H1 (cell line): ENCODE data around the gene ITSN1. TPM values are rescaled to one million over a fixed set of nuclear protein-coding genes. Genes with fewer than 3 reads are reported as not detected.

Experiments
- CTCF ChIA-PET: fragments of 300-600 bp; sonication (Branson Sonifier 250); formaldehyde crosslinking; loops from one replicate; lab custom pipeline; 2021; ENCODE audit not compliant: partially characterized antibody; lab: Charles Lee
- POLR2A ChIA-PET: fragments of 300-600 bp; sonication (Branson Sonifier 250); formaldehyde crosslinking; loops from one replicate; lab custom pipeline; 2021; ENCODE audit warnings: inconsistent platforms; ENCODE audit not compliant: partially characterized antibody; lab: Charles Lee
- DNase-seq, 2 experiments: peaks; one replicate each; pipeline versions ENCODE4 v3.0.0 to v3.0.0-alpha.2; 2010 to 2022; ENCODE audit warnings: low spot score in 2 of 2, low read depth in 1 of 2, mixed read lengths in 1 of 2
- FAIRE-seq: peaks from 2 replicates; lab custom pipeline; 2011; peaks lifted over from hg19 to GRCh38; lab: Jason Lieb, UNC
- H2AFZ ChIP-seq: 2 replicates; pipeline ENCODE4 v1.8.1; 2012; ENCODE audit warnings: low read length, inconsistent platforms
- H2AK5ac ChIP-seq: 2 replicates; pipeline ENCODE4 v1.6.1; 2013; ENCODE audit warnings: low read depth, low read length
- H2BK120ac ChIP-seq: replicated peaks from 2 replicates; pipeline ENCODE3; 2013; ENCODE audit warnings: low read depth, low read length, inconsistent platforms
- H2BK12ac ChIP-seq: 2 replicates; pipeline ENCODE4 v1.6.1; 2013; ENCODE audit warnings: low read depth, low read length
- H2BK15ac ChIP-seq: 2 replicates; pipeline ENCODE4 v1.6.1; 2013; ENCODE audit warnings: low read length
- H2BK20ac ChIP-seq: 2 replicates; pipeline ENCODE4 v1.6.1; 2013; ENCODE audit warnings: low read length
- H2BK5ac ChIP-seq: 2 replicates; pipeline ENCODE4 v1.6.1; 2013; ENCODE audit warnings: low read depth, low read length
- H3K14ac ChIP-seq: 2 replicates; pipeline ENCODE4 v1.6.1; 2013; ENCODE audit warnings: inconsistent platforms; ENCODE audit not compliant: insufficient read length
- H3K18ac ChIP-seq: 2 replicates; pipeline ENCODE4 v1.6.1; 2013; ENCODE audit warnings: low read length; ENCODE audit errors: extremely low read depth
- H3K23ac ChIP-seq: 2 replicates; pipeline ENCODE4 v1.6.1; 2013; ENCODE audit warnings: inconsistent platforms; ENCODE audit not compliant: insufficient read length
- H3K23me2 ChIP-seq: 2 replicates; pipeline ENCODE4 v1.6.1; 2013; ENCODE audit warnings: low read depth, low read length
- H3K27ac ChIP-seq: 2 replicates; pipeline ENCODE4 v1.6.1; 2011; ENCODE audit warnings: low read depth, low read length, inconsistent platforms
- H3K27me3 ChIP-seq, 4 experiments: replicated peaks in 1 of 4; 1 replicate in 1 of 4; 2 replicates in 3 of 4; pipeline versions ENCODE4 v1.6.1 to v1.8.1; 2011 to 2013; ENCODE audit warnings: low read length in 3 of 4, mild to moderate bottlenecking in 3 of 4, inconsistent platforms in 2 of 4, mixed read lengths in 2 of 4, moderate library complexity in 1 of 4; ENCODE audit not compliant: control insufficient read depth in 3 of 4, insufficient read depth in 3 of 4; ENCODE audit errors: extremely low read depth in 1 of 4
- H3K36me3 ChIP-seq, 4 experiments: 2 replicates each; pipeline versions ENCODE4 v1.6.1 to v1.8.1; 2011 to 2013; ENCODE audit warnings: mild to moderate bottlenecking in 4 of 4, low read length in 3 of 4, moderate library complexity in 2 of 4, control low read depth in 1 of 4, inconsistent platforms in 1 of 4; ENCODE audit not compliant: insufficient read depth in 4 of 4, control insufficient read depth in 2 of 4
- H3K4ac ChIP-seq: replicated peaks from 2 replicates; pipeline ENCODE3; 2013; ENCODE audit warnings: low read length, low read depth, mixed read lengths, inconsistent platforms; ENCODE audit not compliant: insufficient read length
- H3K4me1 ChIP-seq, 4 experiments: replicated peaks in 1 of 4; 1 replicate in 1 of 4; 2 replicates in 3 of 4; pipeline versions ENCODE4 v1.6.1 to v1.8.1; 2011 to 2013; ENCODE audit warnings: low read length in 3 of 4, inconsistent platforms in 2 of 4, mixed read lengths in 1 of 4; ENCODE audit not compliant: insufficient read depth in 4 of 4, control insufficient read depth in 3 of 4
- H3K4me2 ChIP-seq, 2 experiments: 2 replicates each; pipeline versions ENCODE4 v1.6.1 to v1.8.1; 2011 to 2013; ENCODE audit warnings: low read depth in 2 of 2, low read length in 2 of 2, control low read depth in 1 of 2, inconsistent platforms in 1 of 2, mild to moderate bottlenecking in 1 of 2; ENCODE audit not compliant: insufficient read depth in 1 of 2
- H3K4me3 ChIP-seq, 4 experiments: fragments of 200-600, 300-600 bp in 1 of 4; sonication (generic), shearing (Covaris generic), sonication (Bioruptor Twin) in 1 of 4; 2 replicates each; pipeline versions ENCODE4 v1.5.1 to v1.8.1; 2011 to 2016; ENCODE audit warnings: low read length in 4 of 4, low read depth in 3 of 4, control low read depth in 2 of 4, inconsistent platforms in 2 of 4, mild to moderate bottlenecking in 2 of 4, mixed read lengths in 1 of 4, moderate library complexity in 1 of 4; ENCODE audit not compliant: insufficient read depth in 2 of 4; ENCODE audit errors: extremely low read depth in 1 of 4
- H3K56ac ChIP-seq: replicated peaks from 2 replicates; pipeline ENCODE3; 2013; ENCODE audit warnings: low read depth, mild to moderate bottlenecking, mixed read lengths, low read length, inconsistent platforms; ENCODE audit not compliant: insufficient read length
- H3K79me1 ChIP-seq: 2 replicates; pipeline ENCODE4 v1.6.1; 2013; ENCODE audit warnings: low read depth, low read length, control low read depth
- H3K79me2 ChIP-seq, 2 experiments: 2 replicates each; pipeline versions ENCODE4 v1.6.1 to v1.8.1; 2012 to 2013; ENCODE audit warnings: low read length in 2 of 2, mild to moderate bottlenecking in 2 of 2, inconsistent platforms in 1 of 2; ENCODE audit not compliant: insufficient read depth in 2 of 2, control insufficient read depth in 1 of 2
- H3K9ac ChIP-seq, 4 experiments: replicated peaks in 1 of 4; 1 replicate in 1 of 4; 2 replicates in 3 of 4; pipeline versions ENCODE4 v1.6.1 to v1.8.1; 2011 to 2013; ENCODE audit warnings: low read depth in 3 of 4, low read length in 3 of 4, control low read depth in 2 of 4, mild to moderate bottlenecking in 2 of 4, moderate library complexity in 2 of 4, inconsistent platforms in 1 of 4; ENCODE audit errors: extremely low read depth in 1 of 4
- H3K9me3 ChIP-seq, 2 experiments: 2 replicates each; pipeline versions ENCODE4 v1.6.1 to v1.8.1; 2012 to 2013; ENCODE audit warnings: mild to moderate bottlenecking in 2 of 2, moderate library complexity in 2 of 2, control low read depth in 1 of 2, inconsistent platforms in 1 of 2, low read depth in 1 of 2, low read length in 1 of 2, mixed read lengths in 1 of 2; ENCODE audit not compliant: insufficient read depth in 2 of 2
- H4K20me1 ChIP-seq, 2 experiments: replicated peaks in 1 of 2; 2 replicates each; pipeline versions ENCODE3 to v1.8.1; 2011 to 2013; ENCODE audit warnings: inconsistent platforms in 2 of 2, low read length in 2 of 2, mild to moderate bottlenecking in 1 of 2; ENCODE audit not compliant: insufficient read depth in 2 of 2, control insufficient read depth in 1 of 2
- H4K5ac ChIP-seq: 2 replicates; pipeline ENCODE4 v1.6.1; 2013; ENCODE audit warnings: low read length, low read depth, mixed read lengths, inconsistent platforms; ENCODE audit not compliant: insufficient read length
- H4K8ac ChIP-seq: 2 replicates; pipeline ENCODE4 v1.8.0; 2013; ENCODE audit warnings: mild to moderate bottlenecking, moderate library complexity, low read length, inconsistent platforms; ENCODE audit not compliant: insufficient read depth; ENCODE audit errors: extremely low read depth
- H4K91ac ChIP-seq: replicated peaks from 2 replicates; pipeline ENCODE3; 2013; ENCODE audit warnings: low read length, mixed read lengths, inconsistent platforms; ENCODE audit not compliant: insufficient read length
- BCL11A ChIP-seq, 2 experiments: IDR thresholded peaks; one replicate each; pipeline ENCODE4 v1.6.1; 2011; ENCODE audit warnings: low read depth in 2 of 2, low read length in 2 of 2, mild to moderate bottlenecking in 2 of 2
- CTBP2 ChIP-seq: IDR thresholded peaks from 2 replicates; pipeline ENCODE4 v1.7.0; 2011; ENCODE audit warnings: borderline replicate concordance, mild to moderate bottlenecking, moderate library complexity, mixed read lengths, low read length; ENCODE audit not compliant: insufficient read depth, insufficient read length
- EZH2 ChIP-seq: fragments of 200-600 bp; sonication (generic); IDR thresholded peaks from 2 replicates; pipeline ENCODE4 v1.7.1; 2012; ENCODE audit warnings: low read depth, mild to moderate bottlenecking, moderate library complexity, low read length, inconsistent platforms; ENCODE audit not compliant: severe bottlenecking
- GABPA ChIP-seq: IDR thresholded peaks from 2 replicates; pipeline ENCODE4 v1.6.1; 2011; ENCODE audit warnings: mild to moderate bottlenecking, low read length, moderate library complexity, borderline replicate concordance; ENCODE audit not compliant: insufficient read depth
- GTF2F1 ChIP-seq: IDR thresholded peaks from 2 replicates; pipeline ENCODE4 v1.6.1; 2012; ENCODE audit warnings: low read depth, low read length, improper control_type of control experiment, borderline replicate concordance
- KDM1A ChIP-seq: fragments of 200-600, 300-600 bp; sonication (generic); IDR thresholded peaks from 2 replicates; pipeline ENCODE4 v1.7.1; 2016; ENCODE audit warnings: mild to moderate bottlenecking, low read length, borderline replicate concordance
- SIN3A ChIP-seq, 2 experiments: IDR thresholded peaks in 1 of 2; conservative IDR thresholded peaks in 1 of 2; 2 replicates each; pipeline ENCODE4 v1.6.1; 2011 to 2012; ENCODE audit warnings: low read length in 2 of 2, improper control_type of control experiment in 1 of 2, low read depth in 1 of 2, mild to moderate bottlenecking in 1 of 2
- SP4 ChIP-seq: IDR thresholded peaks from 2 replicates; pipeline ENCODE4 v1.6.1; 2012; ENCODE audit warnings: low read length, inconsistent platforms
- TAF1 ChIP-seq: IDR thresholded peaks from 2 replicates; pipeline ENCODE4 v1.6.1; 2011; ENCODE audit warnings: mild to moderate bottlenecking, low read depth, low read length
- WGBS, 2 experiments: shearing (Covaris generic) in 1 of 2; methylation state at CpG; one replicate each; pipeline versions ENCODE4 v1.1.6 to v1.1.7; 2013 to 2015; ENCODE audit warnings: low lambda C conversion rate in 2 of 2, mixed read lengths in 2 of 2, inconsistent platforms in 1 of 2, low coverage in 1 of 2, missing lambda C conversion rate in 1 of 2; ENCODE audit not compliant: insufficient replicate concordance in 2 of 2, insufficient coverage in 1 of 2, insufficient read length in 1 of 2; ENCODE audit errors: extremely low coverage in 1 of 2, missing lambda C conversion rate in 1 of 2; 5-methylcytosine and 5-hydroxymethylcytosine counted together
- polyA plus RNA-seq, 7 experiments: library from polyadenylated mRNA; depleted of rRNA in 3 of 7; stranded (reverse) in 5 of 7; unstranded in 2 of 7; fragments of >200 nt in 5 of 7; fragments of 200-250 nt in 2 of 7; gene quantifications; 1 replicate in 5 of 7; 2 replicates in 1 of 7; 4 replicates in 1 of 7; pipeline versions ENCODE4 v1.2.1 to v1.2.3, GENCODE V29; 2011 to 2013; ENCODE audit warnings: missing spikeins in 2 of 7, mixed read lengths in 2 of 7
- total RNA-seq: library from RNA; stranded (reverse); fragmentation: NEBNext Ultra II Directional; extraction: Animal tissue kit (Norgen Biotek cat#: 25700); gene quantifications from 2 replicates; pipeline ENCODE4 v1.2.1, GENCODE V29; 2021
- TF ChIP-seq, protein P1 (sequence below): IDR thresholded peaks from 2 replicates; pipeline ENCODE4 v1.6.1; 2012; ENCODE audit warnings: low read length, inconsistent platforms

ITSN1 gene
- total and polyA plus RNA-seq, 2 of the 8 experiments (the other 6 are each of a cell fraction or from before 2014, with no cell fraction given), result 60.8 to 78.1 TPM

DNA sequence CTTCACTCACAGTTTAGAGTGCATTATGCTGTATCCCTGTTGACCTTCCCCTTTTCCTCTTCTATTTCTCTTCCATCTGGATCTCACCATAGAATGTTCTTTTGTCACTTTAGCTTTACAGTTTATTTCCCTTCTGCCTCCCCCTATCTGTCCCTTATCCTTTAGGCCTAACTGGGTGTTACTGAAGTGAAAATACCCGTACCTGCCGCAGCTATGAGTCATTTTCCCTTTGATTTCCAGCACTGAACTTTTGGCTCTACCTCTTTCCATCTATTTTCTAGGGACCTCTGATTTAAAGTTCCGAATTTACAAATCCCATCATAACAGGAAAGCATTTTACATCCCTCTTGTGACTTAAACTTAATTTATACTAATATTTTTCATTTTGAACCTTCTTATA lies 19.7 kb downstream of the ITSN1 start:
- Histone ChIP-seq H2BK5ac (no peak overlapping the region), H3K79me1 (peaks cover 9% of the 10 kb centered on the region), H3K36me3 (no peaks in the 10 kb centered on the region), H3K14ac (no peak overlapping the region), H4K5ac (no peak overlapping the region), H3K4me2 (no peak overlapping the region), H4K20me1 (peaks cover 3 to 21% of the 10 kb centered on the region in 2 experiments), H4K8ac (no peak overlapping the region), H3K23me2 (no peaks in the 10 kb centered on the region), H2BK20ac (no peak overlapping the region), H3K27me3 (no peaks in the 10 kb centered on the region), H2BK120ac (no peak overlapping the region), H3K4ac (no peak overlapping the region), H3K23ac (no peak overlapping the region), H2BK15ac (no peak overlapping the region), H4K91ac (no peak overlapping the region), H3K4me3 (no peak overlapping the region), H3K4me1 (peaks cover 0 to 9% (median 2%) of the 10 kb centered on the region in 4 experiments; a peak in 3 of 7 replicates), H3K27ac (no peak overlapping the region), H3K9ac (no peak overlapping the region), H3K18ac (no peak overlapping the region), H3K56ac (no peak overlapping the region), H2AFZ (no peak overlapping the region), H2BK12ac (no peak overlapping the region), H2AK5ac (no peak overlapping the region), H3K79me2 (peaks cover 26 to 98% of the 10 kb centered on the region in 2 experiments), H3K9me3 (no peaks in the 10 kb centered on the region)
- CTCF ChIA-PET, result no interaction called here
- 91% methylated on average over 3 of the region's 3 CpGs; no CpG with 5 or more reads in 1 of the 2 experiments for WGBS, 2 experiments
- FAIRE-seq, result no peak
- no peak for DNase-seq
- POLR2A ChIA-PET, result interaction anchor here (0.5 to 1.0 kb wide), 2 partner anchors 8 to 12 kb away, joined by 3 read pairs; no protein-coding TSS in a partner anchor
- TF ChIP-seq GABPA (no peak), EZH2 (no peak), SIN3A (conservative IDR thresholded peaks at IDR 0.05 in 1 of 2, IDR thresholded peaks at IDR 0.05 in 1 of 2; ENCODE audit: low read depth in 1 of 2, low read length in 2 of 2) (no peak), SP4 (no peak), CTBP2 (no peak), GTF2F1 (no peak), KDM1A (no peak), BCL11A (IDR thresholded peaks at IDR 0.05; ENCODE audit: low read depth in 2 of 2, low read length in 2 of 2) (no peak), TAF1 (no peak)
- TF ChIP-seq, protein P1, sequence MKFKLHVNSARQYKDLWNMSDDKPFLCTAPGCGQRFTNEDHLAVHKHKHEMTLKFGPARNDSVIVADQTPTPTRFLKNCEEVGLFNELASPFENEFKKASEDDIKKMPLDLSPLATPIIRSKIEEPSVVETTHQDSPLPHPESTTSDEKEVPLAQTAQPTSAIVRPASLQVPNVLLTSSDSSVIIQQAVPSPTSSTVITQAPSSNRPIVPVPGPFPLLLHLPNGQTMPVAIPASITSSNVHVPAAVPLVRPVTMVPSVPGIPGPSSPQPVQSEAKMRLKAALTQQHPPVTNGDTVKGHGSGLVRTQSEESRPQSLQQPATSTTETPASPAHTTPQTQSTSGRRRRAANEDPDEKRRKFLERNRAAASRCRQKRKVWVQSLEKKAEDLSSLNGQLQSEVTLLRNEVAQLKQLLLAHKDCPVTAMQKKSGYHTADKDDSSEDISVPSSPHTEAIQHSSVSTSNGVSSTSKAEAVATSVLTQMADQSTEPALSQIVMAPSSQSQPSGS, result no peak
